Measurements from ENCODE around the gene MAP9.
A peak's percentile ranks its signal among the peaks of the same experiment; 100 is the strongest.

Gene MAP9

DNA sequence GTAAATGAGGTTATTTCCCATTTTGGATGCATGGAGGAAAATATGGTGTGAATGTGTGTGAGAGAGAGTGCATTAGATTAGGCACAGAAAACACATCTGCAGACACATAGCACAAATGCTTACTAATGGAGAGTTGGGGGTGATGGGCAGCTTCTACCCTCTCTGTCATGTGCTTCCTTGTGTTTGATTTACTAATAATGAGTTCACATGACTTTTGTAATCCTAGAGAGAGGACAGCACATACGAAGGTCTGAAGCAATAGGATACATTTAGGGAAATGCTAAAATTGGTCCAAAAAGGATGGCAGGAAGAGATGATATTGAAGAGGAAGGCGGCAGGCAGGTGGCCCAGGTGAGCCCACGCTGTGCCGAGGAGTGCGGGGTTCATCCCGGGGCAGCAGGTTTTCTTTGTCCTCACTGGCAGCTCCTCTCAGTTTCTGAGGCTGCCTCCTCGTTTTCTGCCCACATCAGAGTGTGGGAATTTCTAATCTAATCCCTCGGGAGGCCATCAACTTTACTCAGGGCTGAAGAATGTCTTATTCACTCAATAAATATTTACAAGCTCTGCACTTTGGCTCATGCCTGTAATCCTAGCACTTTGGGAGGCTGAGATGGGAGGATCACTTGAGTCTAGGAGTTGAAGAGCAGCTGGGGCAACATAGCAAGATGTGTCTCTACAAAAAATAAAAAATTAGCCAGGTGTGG lies 15.9 kb upstream of the MAP9 start:
- no peaks in the 10 kb centered on the region for H3K27me3 ChIP-seq (ENCODE audit: control insufficient read depth, insufficient read depth, low read length)
- no peaks in the 10 kb centered on the region for H3K79me2 ChIP-seq
- H3K4me1 ChIP-seq: peaks cover 4% of the 10 kb centered on the region
- H3K4me2 ChIP-seq (ENCODE audit: low read length): no peak overlapping the region
- no peak overlapping the region for H3K27ac ChIP-seq
- no peak overlapping the region for H3K4me3 ChIP-seq (ENCODE audit: low read depth, low read length)
- no peak overlapping the region for H2AFZ ChIP-seq
- H3K9me3 ChIP-seq (ENCODE audit: control insufficient read depth, low read length): no peaks in the 10 kb centered on the region
- H3K36me3 ChIP-seq (ENCODE audit: control insufficient read depth, insufficient read depth, low read length): no peaks in the 10 kb centered on the region
- no peak overlapping the region for H3K9ac ChIP-seq
- TF ChIP-seq, protein P1, sequence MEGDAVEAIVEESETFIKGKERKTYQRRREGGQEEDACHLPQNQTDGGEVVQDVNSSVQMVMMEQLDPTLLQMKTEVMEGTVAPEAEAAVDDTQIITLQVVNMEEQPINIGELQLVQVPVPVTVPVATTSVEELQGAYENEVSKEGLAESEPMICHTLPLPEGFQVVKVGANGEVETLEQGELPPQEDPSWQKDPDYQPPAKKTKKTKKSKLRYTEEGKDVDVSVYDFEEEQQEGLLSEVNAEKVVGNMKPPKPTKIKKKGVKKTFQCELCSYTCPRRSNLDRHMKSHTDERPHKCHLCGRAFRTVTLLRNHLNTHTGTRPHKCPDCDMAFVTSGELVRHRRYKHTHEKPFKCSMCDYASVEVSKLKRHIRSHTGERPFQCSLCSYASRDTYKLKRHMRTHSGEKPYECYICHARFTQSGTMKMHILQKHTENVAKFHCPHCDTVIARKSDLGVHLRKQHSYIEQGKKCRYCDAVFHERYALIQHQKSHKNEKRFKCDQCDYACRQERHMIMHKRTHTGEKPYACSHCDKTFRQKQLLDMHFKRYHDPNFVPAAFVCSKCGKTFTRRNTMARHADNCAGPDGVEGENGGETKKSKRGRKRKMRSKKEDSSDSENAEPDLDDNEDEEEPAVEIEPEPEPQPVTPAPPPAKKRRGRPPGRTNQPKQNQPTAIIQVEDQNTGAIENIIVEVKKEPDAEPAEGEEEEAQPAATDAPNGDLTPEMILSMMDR (IDR thresholded peaks at IDR 0.05): no peak

DNA sequence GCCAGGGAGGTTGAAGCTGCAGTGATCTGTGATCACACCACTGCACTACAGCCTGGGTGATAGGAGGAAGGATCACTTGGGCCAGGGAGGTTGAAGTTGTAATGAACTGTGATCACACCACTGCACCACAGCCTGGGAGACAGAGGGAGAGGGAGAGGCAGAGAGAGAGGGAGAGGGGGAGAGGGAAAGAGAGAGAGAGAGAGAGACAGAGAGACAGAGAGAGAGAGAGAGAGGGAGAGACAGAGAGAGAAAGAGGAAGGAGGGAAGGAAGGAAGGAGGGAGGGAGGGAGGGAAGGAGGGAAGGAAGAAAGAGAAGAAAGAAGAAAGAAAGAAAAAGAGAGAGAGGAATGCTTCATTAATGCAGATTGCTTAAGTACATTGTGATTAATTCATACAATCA lies 15.2 kb upstream of the MAP9 start:
- TF ChIP-seq, protein P1 (IDR thresholded peaks at IDR 0.05): no peak
- Histone ChIP-seq H3K4me2 (ENCODE audit: low read length) (no peak overlapping the region), H3K4me3 (ENCODE audit: low read depth, low read length) (no peak overlapping the region), H3K27me3 (ENCODE audit: control insufficient read depth, insufficient read depth, low read length) (no peaks in the 10 kb centered on the region), H3K36me3 (ENCODE audit: control insufficient read depth, insufficient read depth, low read length) (no peaks in the 10 kb centered on the region), H3K9ac (no peak overlapping the region), H2AFZ (no peak overlapping the region), H3K9me3 (ENCODE audit: control insufficient read depth, low read length) (no peaks in the 10 kb centered on the region), H3K79me2 (no peaks in the 10 kb centered on the region), H3K27ac (no peak overlapping the region), H3K4me1 (peaks cover 4% of the 10 kb centered on the region)

DNA sequence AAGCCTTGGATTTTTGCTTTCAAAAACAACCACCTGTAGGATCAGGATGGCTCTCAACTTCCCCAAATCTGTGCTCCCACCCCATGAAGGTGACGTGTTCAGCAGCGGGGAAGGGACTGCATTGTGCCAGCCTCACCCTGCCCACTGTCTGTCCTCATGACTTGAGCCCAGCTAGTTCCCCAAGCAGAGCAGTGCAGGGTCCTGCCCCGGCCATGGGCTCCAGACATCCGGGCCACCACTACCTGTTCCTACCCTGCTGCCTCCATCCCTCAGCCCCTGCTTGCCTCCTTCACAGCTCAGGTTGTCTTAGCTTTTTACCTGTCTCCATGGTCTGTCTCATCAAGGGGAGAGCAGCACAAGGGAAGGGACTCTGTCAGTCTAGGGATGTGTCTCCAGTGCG lies 11.4 kb upstream of the MAP9 start:
- Histone ChIP-seq H3K27me3 (ENCODE audit: control insufficient read depth, insufficient read depth, low read length) (no peaks in the 10 kb centered on the region), H3K36me3 (ENCODE audit: control insufficient read depth, insufficient read depth, low read length) (no peaks in the 10 kb centered on the region), H3K9ac (no peak overlapping the region), H3K4me2 (ENCODE audit: low read length) (no peak overlapping the region), H3K79me2 (no peaks in the 10 kb centered on the region), H3K9me3 (ENCODE audit: control insufficient read depth, low read length) (no peaks in the 10 kb centered on the region), H2AFZ (no peak overlapping the region), H3K27ac (no peak overlapping the region), H3K4me3 (ENCODE audit: low read depth, low read length) (no peak overlapping the region), H3K4me1 (peaks cover 4% of the 10 kb centered on the region)
- TF ChIP-seq, protein P1 (IDR thresholded peaks at IDR 0.05): no peak

DNA sequence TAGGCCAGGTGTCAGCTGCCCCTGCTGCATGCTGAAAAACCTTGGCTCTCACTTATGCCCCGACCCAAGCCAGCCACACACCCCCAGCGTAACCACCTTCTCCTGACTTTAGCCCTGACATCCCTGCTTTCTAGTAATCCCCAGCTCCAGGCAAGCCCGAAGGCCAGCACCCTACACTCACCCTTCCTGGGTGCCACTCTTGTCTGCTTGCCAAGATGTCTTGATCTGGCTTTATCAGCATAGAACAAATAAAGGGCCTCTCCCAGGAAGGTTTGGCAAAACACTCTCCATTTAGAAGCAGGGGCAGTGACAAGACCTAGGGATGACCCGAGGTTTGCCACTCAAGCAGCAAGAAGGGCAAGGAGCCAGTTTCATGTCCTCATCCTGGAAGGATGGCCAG lies 6.8 kb upstream of the MAP9 start:
- H3K4me3 ChIP-seq (ENCODE audit: low read depth, low read length): no peak overlapping the region
- no peaks in the 10 kb centered on the region for H3K27me3 ChIP-seq (ENCODE audit: control insufficient read depth, insufficient read depth, low read length)
- H2AFZ ChIP-seq: no peak overlapping the region
- H3K79me2 ChIP-seq: no peaks in the 10 kb centered on the region
- no peaks in the 10 kb centered on the region for H3K9me3 ChIP-seq (ENCODE audit: control insufficient read depth, low read length)
- no peak overlapping the region for H3K27ac ChIP-seq
- H3K36me3 ChIP-seq (ENCODE audit: control insufficient read depth, insufficient read depth, low read length): no peaks in the 10 kb centered on the region
- H3K4me2 ChIP-seq (ENCODE audit: low read length): no peak overlapping the region
- TF ChIP-seq, protein P1 (IDR thresholded peaks at IDR 0.05): no peak
- H3K9ac ChIP-seq: no peak overlapping the region
- no peaks in the 10 kb centered on the region for H3K4me1 ChIP-seq

DNA sequence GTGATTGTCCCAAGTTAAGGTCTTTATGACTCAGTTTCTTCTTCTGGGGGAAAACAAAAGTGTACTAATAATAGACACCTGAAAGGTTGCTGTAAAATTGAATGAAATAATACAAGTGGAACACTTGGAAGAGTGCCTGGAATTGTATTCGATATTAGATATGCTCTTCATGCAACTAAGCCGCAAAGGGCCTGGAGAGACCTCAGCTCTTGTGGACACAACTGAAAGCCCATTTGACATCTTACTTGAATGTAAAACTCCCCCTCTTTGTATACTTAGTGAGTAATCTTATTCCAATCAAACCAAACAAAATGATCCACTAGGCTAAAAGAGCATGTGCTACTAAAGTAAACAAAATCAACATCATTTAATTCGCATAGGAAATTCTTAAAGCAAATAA lies 511 bp upstream of the MAP9 start:
- no peaks in the 10 kb centered on the region for H3K36me3 ChIP-seq (ENCODE audit: control insufficient read depth, insufficient read depth, low read length)
- peak overlapping the region; percentile 91 for H2AFZ ChIP-seq
- H3K9me3 ChIP-seq (ENCODE audit: control insufficient read depth, low read length): no peaks in the 10 kb centered on the region
- no peaks in the 10 kb centered on the region for H3K4me1 ChIP-seq
- H3K9ac ChIP-seq: no peak overlapping the region
- H3K27ac ChIP-seq: no peak overlapping the region
- H3K4me2 ChIP-seq (ENCODE audit: low read length): peak overlapping the region; percentile 63
- H3K27me3 ChIP-seq (ENCODE audit: control insufficient read depth, insufficient read depth, low read length): no peaks in the 10 kb centered on the region
- H3K79me2 ChIP-seq: no peaks in the 10 kb centered on the region
- TF ChIP-seq, protein P1 (IDR thresholded peaks at IDR 0.05): no peak
- peak overlapping the region; percentile 69 for H3K4me3 ChIP-seq (ENCODE audit: low read depth, low read length)

Measured in parathyroid adenoma (tissue), 2 donors.